ENCODE data around the gene EPS15.

Gene EPS15

GRCh38 chr1:51519048-51519864, at the start of gene EPS15:
Gene EPS15, minus strand, starts transcription at chr1:51519266. Its CDS starts 35 bp downstream, at chr1:51519231.
- Histone ChIP-seq H3K4me3 (peak within 1 kb of the TSS; percentile 94), H3K27ac (peak within 1 kb of the TSS; percentile 86 to 96)
- DNase-seq (ENCODE audit: low spot score) = peak; percentile 90
- TF ChIP-seq, protein P1, sequence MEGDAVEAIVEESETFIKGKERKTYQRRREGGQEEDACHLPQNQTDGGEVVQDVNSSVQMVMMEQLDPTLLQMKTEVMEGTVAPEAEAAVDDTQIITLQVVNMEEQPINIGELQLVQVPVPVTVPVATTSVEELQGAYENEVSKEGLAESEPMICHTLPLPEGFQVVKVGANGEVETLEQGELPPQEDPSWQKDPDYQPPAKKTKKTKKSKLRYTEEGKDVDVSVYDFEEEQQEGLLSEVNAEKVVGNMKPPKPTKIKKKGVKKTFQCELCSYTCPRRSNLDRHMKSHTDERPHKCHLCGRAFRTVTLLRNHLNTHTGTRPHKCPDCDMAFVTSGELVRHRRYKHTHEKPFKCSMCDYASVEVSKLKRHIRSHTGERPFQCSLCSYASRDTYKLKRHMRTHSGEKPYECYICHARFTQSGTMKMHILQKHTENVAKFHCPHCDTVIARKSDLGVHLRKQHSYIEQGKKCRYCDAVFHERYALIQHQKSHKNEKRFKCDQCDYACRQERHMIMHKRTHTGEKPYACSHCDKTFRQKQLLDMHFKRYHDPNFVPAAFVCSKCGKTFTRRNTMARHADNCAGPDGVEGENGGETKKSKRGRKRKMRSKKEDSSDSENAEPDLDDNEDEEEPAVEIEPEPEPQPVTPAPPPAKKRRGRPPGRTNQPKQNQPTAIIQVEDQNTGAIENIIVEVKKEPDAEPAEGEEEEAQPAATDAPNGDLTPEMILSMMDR (IDR thresholded peaks at IDR 0.05) = no peak

DNA sequence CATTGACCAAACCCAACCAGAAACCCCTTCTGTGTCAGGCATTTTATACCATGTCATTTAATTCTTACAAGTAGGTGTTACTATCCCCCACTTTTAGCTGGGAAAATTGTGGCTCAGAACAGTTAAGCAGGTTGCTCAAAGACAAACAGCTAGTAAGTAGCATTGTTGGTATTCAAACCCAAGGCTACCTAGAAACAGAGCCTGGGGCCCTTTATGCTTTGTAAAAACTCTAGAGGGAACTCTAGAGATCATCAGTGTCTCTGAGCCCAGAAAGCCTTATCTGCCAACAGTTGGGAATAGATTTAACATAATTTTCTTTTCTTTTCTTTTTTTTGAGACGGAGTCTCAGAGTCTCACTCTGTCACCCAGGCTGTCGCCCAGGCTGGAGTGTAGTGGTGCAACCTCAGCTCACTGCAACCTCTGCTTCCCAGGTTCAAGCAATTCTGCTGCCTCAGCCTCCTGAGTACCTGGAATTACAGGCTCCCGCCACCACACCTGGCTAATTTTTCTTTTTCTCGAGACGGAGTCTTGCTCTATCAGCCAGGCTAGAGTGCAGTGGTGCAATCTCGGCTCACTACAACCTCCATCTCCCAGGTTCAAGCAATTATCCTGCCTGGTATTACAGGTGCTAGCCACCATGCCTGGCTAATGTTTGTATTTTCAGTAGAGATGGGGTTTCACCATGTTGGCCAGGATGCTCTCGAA, 49.3 kb upstream of the EPS15 start:
- TF ChIP-seq, protein P1 (IDR thresholded peaks at IDR 0.05) = no peak
- no peak for DNase-seq (ENCODE audit: low spot score)
- no peak overlapping the region for H3K4me3 ChIP-seq
- peak overlapping the region in 1 of 2 donors; percentile 35 for H3K27ac ChIP-seq

DNA sequence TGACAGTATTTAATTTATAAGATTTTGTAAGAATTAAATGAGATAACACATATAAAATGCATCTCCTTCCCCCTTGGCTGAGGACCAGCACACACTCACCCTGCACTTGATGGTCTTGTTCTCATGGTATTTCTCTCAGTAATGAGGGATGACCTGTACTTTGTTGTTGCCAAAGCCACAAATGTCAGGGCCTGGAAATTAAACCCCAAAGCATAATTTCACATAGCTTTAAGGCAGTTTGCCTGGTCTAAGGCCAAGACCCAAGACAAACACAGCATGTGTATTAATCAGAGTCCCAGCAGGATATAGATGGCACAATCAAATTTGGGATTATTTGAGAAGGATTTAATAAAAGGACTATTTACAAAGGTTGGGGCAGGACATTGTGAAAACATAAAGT, 48.6 kb upstream of the EPS15 start:
- Histone ChIP-seq H3K27ac (peak overlapping the region in 1 of 2 donors; percentile 35), H3K4me3 (no peak overlapping the region)
- TF ChIP-seq, protein P1 (IDR thresholded peaks at IDR 0.05) = no peak
- DNase-seq (ENCODE audit: low spot score) = no peak

- no peak for DNase-seq (ENCODE audit: low spot score)
- no peak overlapping the region for H3K27ac ChIP-seq
- H3K4me3 ChIP-seq = no peak overlapping the region
- TF ChIP-seq, protein P1 (IDR thresholded peaks at IDR 0.05) = no peak
Observed at GRCh38 chr1:51566260-51566659, 47.2 kb upstream of the EPS15 start.

- H3K4me3 ChIP-seq = no peak overlapping the region
- H3K27ac ChIP-seq = no peak overlapping the region
- TF ChIP-seq, protein P1 (IDR thresholded peaks at IDR 0.05) = no peak
- no peak for DNase-seq (ENCODE audit: low spot score)
Observed at GRCh38 chr1:51565009-51565408, 45.9 kb upstream of the EPS15 start.

GRCh38 chr1:51564124-51564523, 45.1 kb upstream of the EPS15 start:
- no peak for DNase-seq (ENCODE audit: low spot score)
- TF ChIP-seq, protein P1 (IDR thresholded peaks at IDR 0.05) = no peak
- H3K27ac ChIP-seq = no peak overlapping the region

More at GRCh38 chr1:51564124-51564523, 45.1 kb upstream of the EPS15 start:
- H3K4me3 ChIP-seq = no peak overlapping the region

Measured in coronary artery (tissue), 2 donors.